Measurements from ENCODE around the gene SYNRG. TPM values are rescaled to one million over a fixed set of nuclear protein-coding genes. Genes with fewer than 3 reads are reported as not detected.
A peak's percentile ranks its signal among the peaks of the same experiment; 100 is the strongest.

Gene SYNRG
- total and polyA plus RNA-seq, 2 of the 13 experiments (the other 11 are each of a cell fraction or from before 2014, with no cell fraction given) = 7.3 to 8.7 TPM

DNA sequence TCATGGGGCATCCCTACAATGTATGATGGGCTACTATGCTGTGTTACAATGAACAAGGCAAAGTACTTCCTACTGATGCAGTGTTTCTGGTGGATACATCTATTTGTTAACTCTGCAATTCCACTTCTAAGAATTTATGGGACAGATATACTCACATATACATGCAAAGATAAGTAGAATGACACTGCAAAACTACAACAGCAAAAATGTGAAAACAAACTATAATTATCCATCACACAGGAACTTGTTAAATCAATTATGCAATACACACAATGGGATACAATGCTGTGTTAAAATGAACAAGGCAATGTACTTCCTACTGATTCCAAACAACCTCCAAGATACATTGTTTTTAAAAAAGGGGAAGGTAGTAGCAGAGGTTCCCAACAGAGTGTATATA lies 30.8 kb upstream of the SYNRG start:
- no peak for ATAC-seq
- peaks cover 3 to 38% of the 10 kb centered on the region in 2 experiments for H3K36me3 ChIP-seq (replicated peaks in 1 of 2; ENCODE audit: control insufficient read depth in 1 of 2, insufficient read depth in 2 of 2, low read length in 2 of 2)
- H3K27me3 ChIP-seq (ENCODE audit: control insufficient read depth in 1 of 2, insufficient read depth in 2 of 2, low read length in 2 of 2) = no peaks in the 10 kb centered on the region; a peak in 1 of 5 replicates
- intact Hi-C loops (cut with micrococcal nuclease; ENCODE audit: unreplicated experiment) (no loop called here), in situ Hi-C loops (cut with HindIII; ENCODE audit: extremely low pct_ligation_motif_present, low pct_unique_long_range_greater_than_20kb) (loop anchor here (10.0 kb wide), 1 partner anchor 105 kb away; the partner anchor contains the start of gene HNF1B)
- H3K79me2 ChIP-seq (ENCODE audit: insufficient read depth, low read length) = peaks cover 45% of the 10 kb centered on the region
- H3K4me1 ChIP-seq (ENCODE audit: insufficient read depth, low read length) = peaks cover 37% of the 10 kb centered on the region
- TSS peak; percentile 17 for BruUV-seq (replicated peaks)
- H3K9ac ChIP-seq (ENCODE audit: insufficient read depth, low read depth, low read length) = no peak overlapping the region
- no peak overlapping the region for H3K27ac ChIP-seq (ENCODE audit: extremely low read length, insufficient read depth, low read length)
- peak overlapping the region; percentile 25; the same call in 1 of the 2 replicates for H3K4me2 ChIP-seq (ENCODE audit: low read depth, low read length)
- no peak overlapping the region for H2AFZ ChIP-seq (ENCODE audit: low read length)
- H4K20me1 ChIP-seq (ENCODE audit: insufficient read depth, low read length) = no peaks in the 10 kb centered on the region
- no peak for DNase-seq (ENCODE audit: low spot score)
- CTCF ChIA-PET (ENCODE audit: low intra/inter-chr PET ratio, low total read pairs) = no interaction called here
- no peak for FAIRE-seq
- H3K9me3 ChIP-seq (ENCODE audit: low read length) = no peaks in the 10 kb centered on the region
- POLR2A ChIA-PET = no interaction called here
- H3K4me3 ChIP-seq (replicated peaks in 1 of 3; ENCODE audit: insufficient read depth in 1 of 3, low read depth in 2 of 3, low read length in 3 of 3) = no peak overlapping the region
- TF ChIP-seq NONO (IDR thresholded peaks at IDR 0.05) (no peak), NONO (CRISPR knock-in tag; conservative IDR thresholded peaks at IDR 0.05) (no peak), MYNN (CRISPR knock-in tag; IDR thresholded peaks at IDR 0.05; ENCODE audit: low read depth) (no peak), SOX13 (IDR thresholded peaks at IDR 0.05) (no peak), SOX13 (CRISPR knock-in tag; conservative IDR thresholded peaks at IDR 0.05 in 1 of 2, IDR thresholded peaks at IDR 0.05 in 1 of 2) (no peak), TBP (CRISPR knock-in tag; IDR thresholded peaks at IDR 0.05) (no peak), ZSCAN25 (CRISPR knock-in tag; IDR thresholded peaks at IDR 0.05) (no peak), TARDBP (CRISPR knock-in tag; IDR thresholded peaks at IDR 0.05) (no peak), ZNF816 (CRISPR knock-in tag; IDR thresholded peaks at IDR 0.05; ENCODE audit: borderline replicate concordance) (no peak), SRY (CRISPR knock-in tag; IDR thresholded peaks at IDR 0.05) (no peak), XBP1 (CRISPR knock-in tag; IDR thresholded peaks at IDR 0.05) (no peak), THYN1 (CRISPR knock-in tag; IDR thresholded peaks at IDR 0.05; ENCODE audit: borderline replicate concordance, low read depth) (no peak), ZNF550 (CRISPR knock-in tag; IDR thresholded peaks at IDR 0.05; ENCODE audit: borderline replicate concordance) (no peak)
- TF ChIP-seq, protein P1, sequence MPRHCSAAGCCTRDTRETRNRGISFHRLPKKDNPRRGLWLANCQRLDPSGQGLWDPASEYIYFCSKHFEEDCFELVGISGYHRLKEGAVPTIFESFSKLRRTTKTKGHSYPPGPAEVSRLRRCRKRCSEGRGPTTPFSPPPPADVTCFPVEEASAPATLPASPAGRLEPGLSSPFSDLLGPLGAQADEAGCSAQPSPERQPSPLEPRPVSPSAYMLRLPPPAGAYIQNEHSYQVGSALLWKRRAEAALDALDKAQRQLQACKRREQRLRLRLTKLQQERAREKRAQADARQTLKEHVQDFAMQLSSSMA (CRISPR knock-in tag; IDR thresholded peaks at IDR 0.05) = no peak
- TF ChIP-seq, protein P2, sequence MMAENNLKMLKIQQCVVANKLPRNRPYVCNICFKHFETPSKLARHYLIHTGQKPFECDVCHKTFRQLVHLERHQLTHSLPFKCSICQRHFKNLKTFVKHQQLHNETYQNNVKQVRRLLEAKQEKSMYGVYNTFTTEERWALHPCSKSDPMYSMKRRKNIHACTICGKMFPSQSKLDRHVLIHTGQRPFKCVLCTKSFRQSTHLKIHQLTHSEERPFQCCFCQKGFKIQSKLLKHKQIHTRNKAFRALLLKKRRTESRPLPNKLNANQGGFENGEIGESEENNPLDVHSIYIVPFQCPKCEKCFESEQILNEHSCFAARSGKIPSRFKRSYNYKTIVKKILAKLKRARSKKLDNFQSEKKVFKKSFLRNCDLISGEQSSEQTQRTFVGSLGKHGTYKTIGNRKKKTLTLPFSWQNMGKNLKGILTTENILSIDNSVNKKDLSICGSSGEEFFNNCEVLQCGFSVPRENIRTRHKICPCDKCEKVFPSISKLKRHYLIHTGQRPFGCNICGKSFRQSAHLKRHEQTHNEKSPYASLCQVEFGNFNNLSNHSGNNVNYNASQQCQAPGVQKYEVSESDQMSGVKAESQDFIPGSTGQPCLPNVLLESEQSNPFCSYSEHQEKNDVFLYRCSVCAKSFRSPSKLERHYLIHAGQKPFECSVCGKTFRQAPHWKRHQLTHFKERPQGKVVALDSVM (CRISPR knock-in tag; IDR thresholded peaks at IDR 0.05) = no peak
- TF ChIP-seq, protein P3, sequence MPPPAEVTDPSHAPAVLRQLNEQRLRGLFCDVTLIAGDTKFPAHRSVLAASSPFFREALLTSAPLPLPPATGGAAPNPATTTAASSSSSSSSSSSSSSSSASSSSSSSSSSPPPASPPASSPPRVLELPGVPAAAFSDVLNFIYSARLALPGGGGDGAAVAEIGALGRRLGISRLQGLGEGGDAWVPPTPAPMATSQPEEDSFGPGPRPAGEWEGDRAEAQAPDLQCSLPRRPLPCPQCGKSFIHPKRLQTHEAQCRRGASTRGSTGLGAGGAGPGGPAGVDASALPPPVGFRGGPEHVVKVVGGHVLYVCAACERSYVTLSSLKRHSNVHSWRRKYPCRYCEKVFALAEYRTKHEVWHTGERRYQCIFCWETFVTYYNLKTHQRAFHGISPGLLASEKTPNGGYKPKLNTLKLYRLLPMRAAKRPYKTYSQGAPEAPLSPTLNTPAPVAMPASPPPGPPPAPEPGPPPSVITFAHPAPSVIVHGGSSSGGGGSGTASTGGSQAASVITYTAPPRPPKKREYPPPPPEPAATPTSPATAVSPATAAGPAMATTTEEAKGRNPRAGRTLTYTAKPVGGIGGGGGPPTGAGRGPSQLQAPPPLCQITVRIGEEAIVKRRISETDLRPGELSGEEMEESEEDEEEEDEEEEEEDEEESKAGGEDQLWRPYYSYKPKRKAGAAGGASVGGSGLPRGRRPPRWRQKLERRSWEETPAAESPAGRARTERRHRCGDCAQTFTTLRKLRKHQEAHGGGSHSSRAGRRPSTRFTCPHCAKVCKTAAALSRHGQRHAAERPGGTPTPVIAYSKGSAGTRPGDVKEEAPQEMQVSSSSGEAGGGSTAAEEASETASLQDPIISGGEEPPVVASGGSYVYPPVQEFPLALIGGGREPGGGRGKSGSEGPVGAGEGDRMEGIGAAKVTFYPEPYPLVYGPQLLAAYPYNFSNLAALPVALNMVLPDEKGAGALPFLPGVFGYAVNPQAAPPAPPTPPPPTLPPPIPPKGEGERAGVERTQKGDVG (CRISPR knock-in tag; IDR thresholded peaks at IDR 0.05; ENCODE audit: borderline replicate concordance) = no peak
- TF ChIP-seq, protein P4, sequence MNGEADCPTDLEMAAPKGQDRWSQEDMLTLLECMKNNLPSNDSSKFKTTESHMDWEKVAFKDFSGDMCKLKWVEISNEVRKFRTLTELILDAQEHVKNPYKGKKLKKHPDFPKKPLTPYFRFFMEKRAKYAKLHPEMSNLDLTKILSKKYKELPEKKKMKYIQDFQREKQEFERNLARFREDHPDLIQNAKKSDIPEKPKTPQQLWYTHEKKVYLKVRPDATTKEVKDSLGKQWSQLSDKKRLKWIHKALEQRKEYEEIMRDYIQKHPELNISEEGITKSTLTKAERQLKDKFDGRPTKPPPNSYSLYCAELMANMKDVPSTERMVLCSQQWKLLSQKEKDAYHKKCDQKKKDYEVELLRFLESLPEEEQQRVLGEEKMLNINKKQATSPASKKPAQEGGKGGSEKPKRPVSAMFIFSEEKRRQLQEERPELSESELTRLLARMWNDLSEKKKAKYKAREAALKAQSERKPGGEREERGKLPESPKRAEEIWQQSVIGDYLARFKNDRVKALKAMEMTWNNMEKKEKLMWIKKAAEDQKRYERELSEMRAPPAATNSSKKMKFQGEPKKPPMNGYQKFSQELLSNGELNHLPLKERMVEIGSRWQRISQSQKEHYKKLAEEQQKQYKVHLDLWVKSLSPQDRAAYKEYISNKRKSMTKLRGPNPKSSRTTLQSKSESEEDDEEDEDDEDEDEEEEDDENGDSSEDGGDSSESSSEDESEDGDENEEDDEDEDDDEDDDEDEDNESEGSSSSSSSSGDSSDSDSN (CRISPR knock-in tag; IDR thresholded peaks at IDR 0.05) = no peak

Measured in HepG2 (cell line).